Parathyroid adenoma (tissue), 2 donors: ENCODE data around the gene INSC.

Experiments
- H2AFZ ChIP-seq: fragments of 300-600 bp; sonication (generic); one replicate; pipeline ENCODE4 v1.7.0; 2017; ENCODE audit warnings: antibody characterized with exemption, mild to moderate bottlenecking
- H3K27ac ChIP-seq: fragments of 300-600 bp; sonication (generic); one replicate; pipeline ENCODE4 v1.7.0; 2017
- H3K27me3 ChIP-seq: fragments of 300-600 bp; sonication (generic); one replicate; pipeline ENCODE4 v1.7.0; 2017; ENCODE audit warnings: low read length; ENCODE audit not compliant: control insufficient read depth, insufficient read depth
- H3K36me3 ChIP-seq: fragments of 300-600 bp; sonication (generic); one replicate; pipeline ENCODE4 v1.7.0; 2017; ENCODE audit warnings: low read length; ENCODE audit not compliant: control insufficient read depth, insufficient read depth
- H3K4me1 ChIP-seq: fragments of 300-600 bp; sonication (generic); one replicate; pipeline ENCODE4 v1.7.0; 2017; ENCODE audit warnings: control low read depth
- H3K4me2 ChIP-seq: fragments of 300-600 bp; sonication (generic); one replicate; pipeline ENCODE4 v1.7.0; 2017; ENCODE audit warnings: low read length
- H3K4me3 ChIP-seq: fragments of 300-600 bp; sonication (generic); one replicate; pipeline ENCODE4 v1.7.0; 2017; ENCODE audit warnings: low read depth, low read length
- H3K79me2 ChIP-seq: fragments of 300-600 bp; sonication (generic); one replicate; pipeline ENCODE4 v1.7.0; 2017; ENCODE audit warnings: control low read depth
- H3K9ac ChIP-seq: fragments of 300-600 bp; sonication (generic); one replicate; pipeline ENCODE4 v1.7.0; 2017; ENCODE audit warnings: mild to moderate bottlenecking
- H3K9me3 ChIP-seq: fragments of 300-600 bp; sonication (generic); one replicate; pipeline ENCODE4 v1.7.0; 2017; ENCODE audit warnings: low read length; ENCODE audit not compliant: control insufficient read depth
- CTCF ChIP-seq: fragments of 300-600 bp; sonication (generic); IDR thresholded peaks from one replicate; pipeline ENCODE4 v1.7.0; 2017; ENCODE audit warnings: antibody characterized with exemption, mild to moderate bottlenecking
- donor health status: primary hyperparathyroidism.

INSC gene

GRCh38 chr11:15157606-15158137 lies 42.9 kb downstream of the INSC start:
- H3K4me1 ChIP-seq, result no peaks in the 10 kb centered on the region
- H3K9me3 ChIP-seq, result no peaks in the 10 kb centered on the region
- no peak overlapping the region for H2AFZ ChIP-seq
- TF ChIP-seq CTCF, result no peak
- H3K27ac ChIP-seq, result no peak overlapping the region
- no peak overlapping the region for H3K4me3 ChIP-seq
- no peak overlapping the region for H3K9ac ChIP-seq
- no peak overlapping the region for H3K4me2 ChIP-seq
- H3K36me3 ChIP-seq, result no peaks in the 10 kb centered on the region
- H3K27me3 ChIP-seq, result no peaks in the 10 kb centered on the region
- H3K79me2 ChIP-seq, result no peaks in the 10 kb centered on the region

- Histone ChIP-seq H2AFZ (no peak overlapping the region), H3K9me3 (no peaks in the 10 kb centered on the region), H3K9ac (no peak overlapping the region), H3K36me3 (no peaks in the 10 kb centered on the region), H3K27me3 (no peaks in the 10 kb centered on the region), H3K4me2 (no peak overlapping the region), H3K4me3 (no peak overlapping the region), H3K4me1 (no peaks in the 10 kb centered on the region), H3K79me2 (no peaks in the 10 kb centered on the region), H3K27ac (no peak overlapping the region)
- TF ChIP-seq CTCF, result no peak
Observed at GRCh38 chr11:15158351-15159015, 43.8 kb downstream of the INSC start.

- H3K79me2 ChIP-seq, result no peaks in the 10 kb centered on the region
- no peaks in the 10 kb centered on the region for H3K4me1 ChIP-seq
- H3K9ac ChIP-seq, result no peak overlapping the region
- H3K36me3 ChIP-seq, result no peaks in the 10 kb centered on the region
- H2AFZ ChIP-seq, result no peak overlapping the region
- H3K27me3 ChIP-seq, result no peaks in the 10 kb centered on the region
- TF ChIP-seq CTCF, result peak; percentile 8
- H3K4me2 ChIP-seq, result no peak overlapping the region
- no peaks in the 10 kb centered on the region for H3K9me3 ChIP-seq
- no peak overlapping the region for H3K4me3 ChIP-seq
- no peak overlapping the region for H3K27ac ChIP-seq
Observed at GRCh38 chr11:15159085-15159484, 44.4 kb downstream of the INSC start.

- H3K4me2 ChIP-seq, result no peak overlapping the region
- no peak overlapping the region for H3K4me3 ChIP-seq
- no peak overlapping the region for H3K9ac ChIP-seq
- H3K27ac ChIP-seq, result no peak overlapping the region
- no peaks in the 10 kb centered on the region for H3K4me1 ChIP-seq
- H3K27me3 ChIP-seq, result no peaks in the 10 kb centered on the region
- no peaks in the 10 kb centered on the region for H3K9me3 ChIP-seq
- no peak for TF ChIP-seq CTCF
- no peaks in the 10 kb centered on the region for H3K79me2 ChIP-seq
- H2AFZ ChIP-seq, result no peak overlapping the region
- H3K36me3 ChIP-seq, result no peaks in the 10 kb centered on the region
Observed at GRCh38 chr11:15161790-15162189, 47.1 kb downstream of the INSC start.

GRCh38 chr11:15163136-15163535 lies 48.4 kb downstream of the INSC start:
- Histone ChIP-seq H3K4me3 (no peak overlapping the region), H3K4me1 (no peaks in the 10 kb centered on the region), H3K27ac (no peak overlapping the region), H3K36me3 (no peaks in the 10 kb centered on the region), H3K79me2 (no peaks in the 10 kb centered on the region), H3K9me3 (no peaks in the 10 kb centered on the region), H3K4me2 (no peak overlapping the region), H3K27me3 (no peaks in the 10 kb centered on the region), H2AFZ (no peak overlapping the region), H3K9ac (no peak overlapping the region)
- TF ChIP-seq CTCF, result no peak
